Breast epithelium (tissue), 4 donors: ENCODE results near the gene ATAD1. TPM values are rescaled to one million over a fixed set of nuclear protein-coding genes. Genes with fewer than 3 reads are reported as not detected.
A peak's percentile ranks its signal among the peaks of the same experiment; 100 is the strongest.

Experiments used
- DNase-seq, 2 donors: peaks; one replicate each; pipeline ENCODE4 v3.0.0-alpha.2; 2019; ENCODE audit warnings: low spot score in 2 of 2
- H3K27ac ChIP-seq, 2 donors: fragments of 200-600 bp; sonication (generic) in 1 of 2; one replicate each; pipeline ENCODE4 v1.5.1; 2016 to 2019; ENCODE audit warnings: mild to moderate bottlenecking in 1 of 2
- H3K27me3 ChIP-seq, 2 donors: fragments of 200-600 bp; sonication (generic) in 1 of 2; one replicate each; pipeline versions ENCODE4 v1.5.1 to v1.6.0; 2017 to 2019; ENCODE audit warnings: control low read depth in 1 of 2, mild to moderate bottlenecking in 1 of 2
- H3K36me3 ChIP-seq: fragments of 200-600 bp; one replicate; pipeline ENCODE4 v1.5.1; 2019
- H3K4me1 ChIP-seq, 2 donors: fragments of 200-600 bp; sonication (generic); one replicate each; pipeline ENCODE4 v1.5.1; 2016 to 2019; ENCODE audit warnings: control low read depth in 1 of 2
- H3K4me3 ChIP-seq, 3 donors: fragments of 200-600 bp; sonication (generic); 1 replicate in 2 of 3; 2 replicates in 1 of 3; pipeline ENCODE4 v1.5.1; 2016 to 2019; ENCODE audit warnings: mild to moderate bottlenecking in 3 of 3, moderate library complexity in 2 of 3
- H3K9me3 ChIP-seq, 2 donors: fragments of 200-600 bp; sonication (generic) in 1 of 2; one replicate each; pipeline ENCODE4 v1.5.1; 2016 to 2019; ENCODE audit warnings: control low read depth in 1 of 2
- CTCF ChIP-seq, 3 donors: fragments of 450-650 bp; IDR thresholded peaks; one replicate each; pipeline ENCODE4 v1.5.1; 2016 to 2017; ENCODE audit warnings: antibody characterized with exemption in 3 of 3, mild to moderate bottlenecking in 3 of 3, moderate library complexity in 3 of 3
- POLR2A ChIP-seq: fragments of 450-650 bp; IDR thresholded peaks from one replicate; pipeline ENCODE4 v1.6.1; 2016; ENCODE audit warnings: antibody characterized with exemption, mild to moderate bottlenecking, moderate library complexity
- POLR2AphosphoS5 ChIP-seq, 3 donors: sonication (generic); formaldehyde crosslinking; IDR thresholded peaks; one replicate each; pipeline ENCODE4 v1.6.1; 2017; ENCODE audit warnings: antibody characterized with exemption in 3 of 3
- intact Hi-C: fragments of 100-400 bp; cut with DNase I; formaldehyde crosslinking; loops from one replicate; pipeline ENCODE4 v1.15.1; 2023; ENCODE audit warnings: low total_unique reads
- total RNA-seq, 3 donors: library from RNA; depleted of rRNA; stranded (reverse); fragments of >200 nt; gene quantifications; one replicate each; pipeline ENCODE4 v1.1.0, GENCODE V29; 2016

The ATAD1 gene, protein sequence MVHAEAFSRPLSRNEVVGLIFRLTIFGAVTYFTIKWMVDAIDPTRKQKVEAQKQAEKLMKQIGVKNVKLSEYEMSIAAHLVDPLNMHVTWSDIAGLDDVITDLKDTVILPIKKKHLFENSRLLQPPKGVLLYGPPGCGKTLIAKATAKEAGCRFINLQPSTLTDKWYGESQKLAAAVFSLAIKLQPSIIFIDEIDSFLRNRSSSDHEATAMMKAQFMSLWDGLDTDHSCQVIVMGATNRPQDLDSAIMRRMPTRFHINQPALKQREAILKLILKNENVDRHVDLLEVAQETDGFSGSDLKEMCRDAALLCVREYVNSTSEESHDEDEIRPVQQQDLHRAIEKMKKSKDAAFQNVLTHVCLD
- total RNA-seq: 10 to 100 TPM; 40.6 to 49.6 (median 41.0) TPM

- H3K9me3 ChIP-seq: no peaks in the 10 kb centered on the region
- peak within 1 kb of the TSS; percentile 88 to 91 for H3K27ac ChIP-seq
- no peaks in the 10 kb centered on the region for H3K4me1 ChIP-seq
- H3K27me3 ChIP-seq: no peaks in the 10 kb centered on the region
- no peaks in the 10 kb centered on the region for H3K36me3 ChIP-seq
- no peak for TF ChIP-seq POLR2A
- peak in 1 of 3 donors; percentile 6 for TF ChIP-seq CTCF (IDR thresholded peaks at IDR 0.05)
- TF ChIP-seq POLR2AphosphoS5 (IDR thresholded peaks at IDR 0.05): peak; percentile 13 to 80 (median 69)
- intact Hi-C loops: no loop called here
- DNase-seq: peak; percentile 77
- H3K4me3 ChIP-seq: peak within 1 kb of the TSS; percentile 69 to 90 (median 88)
Observed at GRCh38 chr10:87817609-87818504, at the start of gene ATAD1. Gene ATAD1 (minus strand): TSS chr10:87818226. CDS start chr10:87814599, 3,627 bp downstream.

DNA sequence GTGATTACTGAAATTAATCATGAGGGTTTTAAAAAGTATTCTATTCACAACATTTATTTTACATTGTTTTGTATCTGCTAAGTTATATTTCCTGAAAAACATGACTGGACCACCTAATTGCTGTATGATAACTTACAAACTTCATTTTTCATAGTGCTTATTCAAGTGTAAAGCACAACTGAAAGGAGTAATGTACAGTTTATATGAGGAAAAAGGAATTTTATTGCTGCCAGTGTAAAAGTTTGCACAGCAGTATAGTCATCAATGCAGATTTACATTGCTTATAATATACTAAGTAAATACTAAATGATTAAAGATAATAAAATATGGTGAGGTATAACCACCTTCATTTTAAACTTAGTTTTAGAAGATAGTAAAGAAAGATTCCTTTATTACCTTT, 49.4 kb upstream of the ATAD1 start:
- H3K27me3 ChIP-seq: no peaks in the 10 kb centered on the region
- TF ChIP-seq POLR2AphosphoS5 (IDR thresholded peaks at IDR 0.05): no peak
- TF ChIP-seq POLR2A: no peak
- TF ChIP-seq CTCF (IDR thresholded peaks at IDR 0.05): no peak
- peak overlapping the region; percentile 72 to 91 (median 73) for H3K4me3 ChIP-seq
- H3K27ac ChIP-seq: peak overlapping the region; percentile 13 to 98
- intact Hi-C loops: no loop called here
- peaks cover 0 to 7% of the 10 kb centered on the region in 2 donors for H3K4me1 ChIP-seq
- no peak for DNase-seq
- no peaks in the 10 kb centered on the region for H3K36me3 ChIP-seq
- H3K9me3 ChIP-seq: no peaks in the 10 kb centered on the region

DNA sequence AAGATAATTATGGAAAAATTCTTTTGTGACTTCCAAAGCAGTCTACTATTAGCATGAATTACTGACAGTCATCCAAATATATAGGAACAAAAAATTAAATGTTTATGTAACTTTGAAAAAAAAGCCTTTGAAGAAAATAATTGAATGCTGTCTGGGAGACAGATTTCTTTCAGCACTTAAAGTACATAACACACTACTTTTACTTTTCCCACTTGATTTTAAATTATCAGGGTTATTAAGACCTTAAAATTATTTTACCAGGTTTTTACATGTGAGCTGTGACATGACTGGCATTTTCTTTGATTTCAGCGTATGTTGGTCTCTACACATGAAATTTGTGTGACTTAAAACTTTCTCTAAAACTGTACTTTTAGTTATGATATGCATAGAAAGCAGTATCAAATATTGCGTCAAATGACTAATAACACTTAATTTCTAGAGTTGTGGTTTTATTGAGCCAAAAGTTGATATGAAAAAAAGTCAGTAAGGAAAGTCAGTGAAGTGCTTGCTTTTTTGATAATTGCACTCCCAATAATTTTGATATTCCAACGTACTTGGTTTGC, 48.5 kb upstream of the ATAD1 start:
- no peak for DNase-seq
- H3K36me3 ChIP-seq: no peaks in the 10 kb centered on the region
- peaks cover 0 to 7% of the 10 kb centered on the region in 2 donors for H3K4me1 ChIP-seq
- intact Hi-C loops: no loop called here
- H3K4me3 ChIP-seq: peak overlapping the region; percentile 72 to 91 (median 73)
- no peaks in the 10 kb centered on the region for H3K27me3 ChIP-seq
- H3K9me3 ChIP-seq: no peaks in the 10 kb centered on the region
- TF ChIP-seq POLR2AphosphoS5 (IDR thresholded peaks at IDR 0.05) (no peak), POLR2A (no peak), CTCF (IDR thresholded peaks at IDR 0.05) (no peak)
- peak overlapping the region; percentile 13 to 98 for H3K27ac ChIP-seq

GRCh38 chr10:87865241-87865881, 47.3 kb upstream of the ATAD1 start:
- Histone ChIP-seq H3K4me1 (peaks cover 0 to 17% of the 10 kb centered on the region in 2 donors), H3K9me3 (no peaks in the 10 kb centered on the region), H3K36me3 (no peaks in the 10 kb centered on the region), H3K4me3 (peak overlapping the region; percentile 72 to 91 (median 73)), H3K27ac (peak overlapping the region; percentile 95 to 98), H3K27me3 (no peaks in the 10 kb centered on the region)
- intact Hi-C loops: no loop called here
- TF ChIP-seq POLR2AphosphoS5 (IDR thresholded peaks at IDR 0.05): no peak
- TF ChIP-seq POLR2A: no peak
- TF ChIP-seq CTCF (IDR thresholded peaks at IDR 0.05): no peak
- no peak for DNase-seq
